DMS53 treated with DMSO at 0.1 percent for 48 hours (cell line): Measurements from ENCODE around the gene HSF2.

Source experiments
- DNase-seq: peaks from one replicate; lab custom pipeline; 2025; ENCODE audit not compliant: unreplicated experiment; lab: John Stamatoyannopoulos, UW

Gene HSF2

DNA sequence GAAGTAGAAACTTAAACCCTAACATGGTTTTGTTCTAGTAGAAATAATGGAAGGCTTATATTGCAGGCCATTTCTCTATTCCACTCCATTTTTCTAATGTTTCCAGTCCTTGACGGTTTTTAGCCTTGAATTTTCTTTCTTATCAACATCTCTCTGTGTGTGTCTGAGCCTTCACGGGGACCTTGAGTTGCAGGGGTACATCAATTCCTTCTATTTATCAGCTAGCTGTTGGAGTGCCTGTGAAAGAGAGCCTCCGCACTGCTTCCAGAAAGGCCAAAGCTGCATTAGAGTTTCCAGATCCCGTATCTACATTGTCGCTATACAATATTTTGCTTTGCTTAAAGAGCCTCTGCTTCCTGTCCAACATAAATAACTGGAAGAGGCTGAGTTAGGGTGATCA, 5.4 kb upstream of the HSF2 start:
- DNase-seq, result no peak

DNA sequence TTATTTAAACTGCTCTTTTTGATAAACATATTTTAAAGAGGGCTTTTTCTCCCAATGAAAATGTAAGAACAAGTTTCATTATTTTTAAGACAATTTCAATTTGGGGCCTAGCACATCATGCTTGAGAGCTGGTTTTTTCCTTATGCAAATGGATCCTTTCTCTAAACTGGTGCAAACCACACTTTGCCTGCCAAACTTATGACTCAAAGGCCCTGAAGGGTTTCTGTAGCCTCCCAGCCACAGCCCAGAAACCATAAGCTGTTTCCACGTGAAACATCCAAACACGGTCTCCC, 451 bp upstream of the HSF2 start:
- DNase-seq, result no peak

DNA sequence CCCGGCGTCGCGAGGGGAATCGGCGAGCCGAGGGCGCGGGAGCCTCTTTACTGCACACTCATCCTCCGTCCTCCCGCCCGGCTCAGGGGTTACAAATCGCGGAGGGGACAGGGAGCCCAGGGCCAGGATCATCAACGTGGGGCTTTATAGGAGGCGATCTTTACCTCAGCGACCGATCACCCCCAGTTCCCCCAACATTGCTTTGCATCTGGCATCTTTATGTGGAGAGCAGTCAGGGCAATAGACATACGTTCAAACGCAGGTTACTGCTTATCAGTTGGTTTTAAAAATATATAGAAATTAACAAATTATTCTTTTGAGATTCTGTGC, 634 bp downstream of the HSF2 start:
- no peak for DNase-seq

GRCh38 chr6:122400462-122401089, 1.1 kb downstream of the HSF2 start:
- DNase-seq, result no peak

DNA sequence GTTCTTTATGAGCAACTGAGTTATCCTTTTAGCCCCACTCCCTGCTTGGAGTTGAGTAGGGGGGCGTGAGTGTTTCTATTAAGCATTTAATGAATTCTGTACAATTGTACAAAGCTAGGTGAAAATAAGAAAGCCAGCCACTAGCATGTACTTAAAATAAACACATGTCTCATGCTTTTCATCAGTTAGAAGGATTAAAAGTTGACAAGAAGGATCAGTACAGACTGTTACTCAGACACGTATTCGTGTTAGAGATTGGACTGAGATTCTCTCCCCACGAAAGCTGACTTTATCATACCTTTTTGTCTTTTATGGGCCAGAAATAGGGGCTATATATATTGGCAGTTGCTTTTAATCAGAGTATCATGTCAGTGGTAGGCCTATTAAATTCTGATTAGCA, 1.7 kb downstream of the HSF2 start:
- DNase-seq, result no peak

- DNase-seq, result no peak
These were observed 5.0 kb downstream of the HSF2 start for GRCh38 chr6:122404444-122404843.

GRCh38 chr6:122405417-122405816, 6.0 kb downstream of the HSF2 start:
- no peak for DNase-seq

GRCh38 chr6:122406187-122406586, 6.7 kb downstream of the HSF2 start:
- DNase-seq, result no peak

- DNase-seq, result no peak
These were observed 8.3 kb downstream of the HSF2 start for GRCh38 chr6:122407712-122408111.

DNA sequence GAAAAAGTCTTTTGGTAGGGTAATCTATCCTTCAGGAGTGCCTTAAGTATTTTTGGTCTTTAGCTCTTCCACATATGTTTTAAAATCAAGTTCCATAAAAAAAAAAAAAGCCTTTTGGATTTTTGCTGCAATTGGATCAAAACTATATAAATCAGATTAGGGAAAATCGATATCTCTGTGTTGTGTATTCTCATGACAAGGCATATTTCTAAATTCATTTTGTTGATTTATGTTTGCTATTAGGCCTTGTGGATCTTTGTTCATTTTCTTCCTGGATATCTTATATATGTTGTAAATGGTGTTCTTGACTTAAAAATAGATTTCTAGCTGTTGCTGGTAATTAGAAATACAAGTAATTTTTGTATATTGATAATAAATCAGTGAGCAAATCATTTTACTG, 8.8 kb downstream of the HSF2 start:
- no peak for DNase-seq

- DNase-seq, result no peak
These were observed 9.4 kb downstream of the HSF2 start for GRCh38 chr6:122408702-122409458.

- DNase-seq, result no peak
These were observed 12.5 kb downstream of the HSF2 start for GRCh38 chr6:122412001-122412400.

GRCh38 chr6:122416825-122417224, 17.4 kb downstream of the HSF2 start:
- no peak for DNase-seq

DNA sequence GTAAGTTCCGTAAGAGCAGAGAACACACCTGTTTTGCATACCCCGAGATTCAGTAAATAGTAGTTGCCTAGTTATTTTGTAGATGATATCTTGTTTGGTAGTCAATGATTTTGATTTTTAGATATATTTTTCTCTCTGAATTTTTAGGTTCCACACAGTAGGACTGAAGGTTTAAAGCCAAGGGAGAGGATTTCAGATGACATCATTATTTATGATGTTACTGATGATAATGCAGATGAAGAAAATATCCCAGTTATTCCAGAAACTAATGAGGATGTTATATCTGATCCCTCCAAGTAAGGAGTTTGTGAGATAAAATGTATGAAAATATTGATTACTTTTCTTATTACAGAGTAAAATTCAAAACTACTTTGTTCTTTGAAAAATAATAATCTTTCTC, 22.6 kb downstream of the HSF2 start:
- no peak for DNase-seq

DNA sequence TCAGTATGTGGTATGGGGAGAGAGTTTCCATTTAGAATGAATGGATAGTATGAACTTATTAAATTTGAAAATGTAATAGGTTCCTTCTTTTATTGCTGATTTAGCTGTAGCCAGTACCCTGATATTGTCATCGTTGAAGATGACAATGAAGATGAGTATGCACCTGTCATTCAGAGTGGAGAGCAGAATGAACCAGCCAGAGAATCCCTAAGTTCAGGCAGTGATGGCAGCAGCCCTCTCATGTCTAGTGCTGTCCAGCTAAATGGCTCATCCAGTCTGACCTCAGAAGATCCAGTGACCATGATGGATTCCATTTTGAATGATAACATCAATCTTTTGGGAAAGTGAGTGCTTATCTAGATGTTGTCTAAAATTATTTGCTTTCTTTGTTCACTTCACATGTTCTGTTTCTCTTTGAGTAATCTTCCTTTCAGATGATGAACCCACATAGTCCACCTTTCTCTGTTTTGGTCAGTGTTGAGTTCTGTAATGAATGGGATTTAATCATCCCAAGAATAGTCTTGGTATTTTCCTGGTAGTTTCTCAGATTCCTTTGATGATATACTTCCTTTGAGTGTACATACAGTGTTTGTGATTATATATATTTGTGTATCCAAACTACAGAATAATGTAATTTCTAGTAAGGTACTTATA, 23.3 kb downstream of the HSF2 start:
- DNase-seq, result no peak

DNA sequence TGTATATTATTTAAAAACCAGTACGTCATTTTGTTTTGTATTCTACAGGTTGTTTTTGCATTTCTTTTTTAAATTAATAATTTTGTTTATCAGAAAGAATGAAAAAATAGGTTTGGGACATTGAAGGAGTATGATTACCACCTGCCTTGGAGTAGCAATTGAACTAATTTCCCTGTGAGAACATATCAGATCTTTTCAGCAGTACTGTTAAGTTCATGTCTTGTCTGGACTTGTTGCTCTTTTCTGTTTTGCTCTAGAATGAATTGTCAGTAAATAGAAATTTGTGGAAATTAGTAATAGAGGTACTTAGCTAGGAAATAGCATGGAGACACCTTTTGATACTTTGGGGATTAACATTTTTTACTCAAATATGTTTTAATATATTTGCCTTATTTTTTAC, 24.3 kb downstream of the HSF2 start:
- no peak for DNase-seq

DNA sequence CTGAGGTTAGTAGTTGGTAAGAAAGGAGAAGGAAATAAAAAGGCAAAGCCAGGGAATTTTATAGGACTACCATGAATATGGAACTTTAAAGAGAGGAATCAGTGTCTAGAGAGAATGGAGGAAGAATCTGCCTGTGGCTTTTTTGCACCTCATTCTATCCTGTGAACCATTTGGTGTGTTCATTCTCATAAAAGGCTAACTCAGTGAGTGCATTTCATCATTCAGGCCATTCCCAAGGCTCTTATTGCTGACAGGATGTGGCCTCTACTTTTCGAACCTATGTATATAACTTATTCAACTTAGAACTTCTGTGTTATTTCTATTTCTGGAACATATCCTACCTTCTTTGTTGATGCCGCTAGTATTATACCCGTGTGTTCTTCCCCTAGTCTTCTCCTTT, 27.1 kb downstream of the HSF2 start:
- DNase-seq, result no peak

DNA sequence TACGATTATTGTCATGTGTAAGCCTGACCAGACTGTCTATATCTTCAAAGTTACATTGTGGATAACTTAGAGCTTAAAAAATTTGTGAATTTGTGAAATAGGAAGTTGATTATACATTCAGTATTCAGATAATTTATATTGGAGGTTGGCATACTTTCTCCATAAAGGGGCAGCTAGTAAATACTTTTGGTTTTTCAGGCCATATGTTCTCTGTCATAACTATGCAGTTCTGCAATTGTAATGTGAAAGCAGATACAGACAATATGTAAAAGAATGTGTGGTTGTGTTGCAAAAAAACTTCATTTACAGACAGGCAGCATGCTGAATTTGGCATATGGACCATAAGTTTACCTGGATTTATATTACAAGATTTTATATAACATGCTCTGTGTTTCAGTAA, 29.3 kb downstream of the HSF2 start:
- no peak for DNase-seq

DNA sequence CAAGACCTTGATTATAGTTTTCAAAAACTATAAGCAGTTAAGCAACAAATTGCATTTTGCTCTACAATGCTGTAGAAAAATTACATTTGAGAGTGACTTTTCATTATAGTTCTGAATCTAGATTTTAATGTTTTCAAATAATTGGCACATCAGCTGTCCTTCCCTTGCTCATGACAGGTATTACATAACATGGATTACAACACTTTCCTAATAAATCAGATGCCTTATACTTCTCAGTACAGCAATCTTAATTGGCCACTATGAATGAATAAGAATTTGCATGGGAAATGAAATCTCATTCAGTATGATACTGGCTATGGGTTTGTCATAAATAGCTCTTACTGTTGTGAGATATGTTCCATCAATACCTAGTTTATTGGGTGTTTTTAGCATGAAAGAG, 29.9 kb downstream of the HSF2 start:
- no peak for DNase-seq

DNA sequence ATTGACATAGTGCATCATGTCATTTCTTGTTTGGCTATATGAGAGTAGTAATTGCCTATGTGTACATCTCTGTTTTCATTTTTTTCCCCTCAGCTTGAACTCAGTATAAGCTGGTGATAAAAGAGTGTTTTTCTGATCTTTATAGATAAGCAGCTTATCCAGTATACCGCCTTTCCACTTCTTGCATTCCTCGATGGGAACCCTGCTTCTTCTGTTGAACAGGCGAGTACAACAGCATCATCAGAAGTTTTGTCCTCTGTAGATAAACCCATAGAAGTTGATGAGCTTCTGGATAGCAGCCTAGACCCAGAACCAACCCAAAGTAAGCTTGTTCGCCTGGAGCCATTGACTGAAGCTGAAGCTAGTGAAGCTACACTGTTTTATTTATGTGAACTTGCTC, 32.3 kb downstream of the HSF2 start:
- DNase-seq, result no peak

DNA sequence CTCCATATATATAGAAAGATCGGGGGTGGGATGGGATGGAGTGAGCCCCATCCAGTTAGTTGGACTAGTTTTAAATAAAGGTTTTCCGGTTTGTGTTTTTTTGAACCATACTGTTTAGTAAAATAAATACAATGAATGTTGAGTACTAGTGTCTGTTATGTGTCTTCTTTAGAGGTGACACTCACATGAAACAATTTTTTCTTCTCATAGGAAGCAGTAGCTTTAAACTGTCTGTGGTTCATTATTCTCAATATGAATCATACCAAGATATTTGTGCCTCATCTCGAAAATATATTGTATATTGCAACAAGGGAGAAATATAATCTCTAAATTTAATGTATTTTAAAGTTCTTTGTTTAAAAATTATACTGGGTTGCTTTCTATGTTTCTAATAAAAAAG, 33.4 kb downstream of the HSF2 start:
- no peak for DNase-seq

- no peak for DNase-seq
These were observed 39.5 kb downstream of the HSF2 start for GRCh38 chr6:122438975-122439374.

GRCh38 chr6:122445274-122445673, 45.8 kb downstream of the HSF2 start:
- no peak for DNase-seq
